ENCODE results near the gene ZNF200. TPM values are rescaled to one million over a fixed set of nuclear protein-coding genes. Genes with fewer than 3 reads are reported as not detected.

ZNF200 gene
- total and polyA plus RNA-seq, 5 donors from 2014 or later: 12.8 to 24.5 (median 17.2) TPM

DNA sequence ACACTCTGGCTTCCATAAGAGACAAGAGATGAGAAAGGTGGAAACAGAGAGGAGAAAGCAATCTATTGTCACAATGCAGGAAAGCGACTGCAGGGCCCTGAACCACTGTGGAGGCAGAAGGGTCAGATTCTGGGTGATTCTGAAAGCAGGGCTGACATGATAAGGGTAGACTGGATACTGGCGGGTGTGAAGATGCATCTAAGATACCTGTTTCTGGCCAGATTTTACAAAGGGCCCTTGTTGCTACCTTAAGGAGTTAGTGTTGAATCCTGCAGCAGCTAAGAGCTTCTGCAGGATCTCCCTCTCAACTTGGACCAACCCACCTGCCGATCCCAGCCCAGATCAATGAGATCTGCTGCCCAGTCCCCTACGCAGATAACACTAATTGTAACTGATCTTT, 27.6 kb upstream of the ZNF200 start:
- H3K9me3 Mint-ChIP-seq: peaks cover 0 to 2% (median 0%) of the 10 kb centered on the region in 7 donors
- H3K27me3 Mint-ChIP-seq: no peaks in the 10 kb centered on the region
- H3K36me3 Mint-ChIP-seq: no peaks in the 10 kb centered on the region
- DNase-seq (no peak), ATAC-seq (ENCODE audit: low read depth in 2 of 2) (no peak)
- peak overlapping the region; percentile 98 for H3K27ac Mint-ChIP-seq
- H3K4me1 Mint-ChIP-seq: peaks cover 7 to 52% (median 24%) of the 10 kb centered on the region in 4 donors
- H3K4me3 Mint-ChIP-seq: peak overlapping the region; percentile 82 to 99 (median 96)
- no peak overlapping the region for H3K4me3 ChIP-seq (ENCODE audit: low read depth, low read length)
- H3K27me3 ChIP-seq (ENCODE audit: control insufficient read depth, insufficient read depth, low read length): no peaks in the 10 kb centered on the region
- H3K27ac ChIP-seq (ENCODE audit: insufficient read depth, low read length, poor library complexity, severe bottlenecking): peak overlapping the region; percentile 96
- no peaks in the 10 kb centered on the region for H3K9me3 ChIP-seq (ENCODE audit: control insufficient read depth in 2 of 2, low read length in 2 of 2)
- peaks cover 6% of the 10 kb centered on the region for H3K36me3 ChIP-seq (ENCODE audit: control insufficient read depth, insufficient read depth, low read length)
- peaks cover 8% of the 10 kb centered on the region for H3K4me1 ChIP-seq (ENCODE audit: control insufficient read depth, insufficient read depth, low read length, poor library complexity, severe bottlenecking)

GRCh38 chr16:3259836-3260235, 24.9 kb upstream of the ZNF200 start:
- Mint-ChIP-seq H3K4me1 (peaks cover 0 to 35% (median 19%) of the 10 kb centered on the region in 4 donors), H3K36me3 (no peaks in the 10 kb centered on the region), H3K4me3 (peak overlapping the region in 1 of 4 donors; percentile 29), H3K27ac (no peak overlapping the region), H3K9me3 (peaks cover 0 to 2% (median 0%) of the 10 kb centered on the region in 7 donors), H3K27me3 (no peaks in the 10 kb centered on the region)
- Histone ChIP-seq H3K9me3 (ENCODE audit: control insufficient read depth in 2 of 2, low read length in 2 of 2) (no peaks in the 10 kb centered on the region), H3K27ac (ENCODE audit: insufficient read depth, low read length, poor library complexity, severe bottlenecking) (no peak overlapping the region), H3K36me3 (ENCODE audit: control insufficient read depth, insufficient read depth, low read length) (no peaks in the 10 kb centered on the region), H3K27me3 (ENCODE audit: control insufficient read depth, insufficient read depth, low read length) (no peaks in the 10 kb centered on the region), H3K4me3 (ENCODE audit: low read depth, low read length) (no peak overlapping the region), H3K4me1 (ENCODE audit: control insufficient read depth, insufficient read depth, low read length, poor library complexity, severe bottlenecking) (peaks cover 5% of the 10 kb centered on the region)
- no peak for ATAC-seq (ENCODE audit: low read depth in 2 of 2)
- no peak for DNase-seq

DNA sequence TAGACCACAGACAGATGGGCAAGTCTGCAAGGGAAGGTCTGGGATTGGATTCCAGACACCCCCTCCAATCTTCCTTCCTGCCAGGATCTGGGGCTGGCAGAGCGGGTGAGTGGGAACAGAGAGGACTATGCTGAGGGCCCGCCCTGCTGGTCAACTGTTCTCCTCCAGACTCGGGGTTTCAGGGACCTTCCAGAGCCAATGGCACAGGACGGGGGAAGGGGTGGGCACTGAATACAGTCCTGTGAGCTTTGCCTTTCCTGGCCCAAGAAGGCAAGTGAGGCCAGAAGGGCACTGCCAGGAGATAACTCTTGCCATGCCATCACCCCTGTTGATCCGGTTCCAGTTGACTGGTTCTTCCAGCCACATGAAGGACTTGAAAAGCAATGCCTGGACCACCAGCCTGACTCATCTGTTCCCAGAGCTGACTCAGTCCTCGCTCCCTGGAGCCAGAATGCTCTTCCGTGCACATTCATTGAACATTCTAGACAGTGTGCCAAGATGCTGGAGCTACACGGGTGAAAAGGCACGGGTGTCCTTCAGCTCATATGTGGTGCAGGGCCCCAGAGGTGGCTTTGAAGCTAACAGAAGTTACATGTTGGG, 22.0 kb upstream of the ZNF200 start:
- Mint-ChIP-seq H3K4me3 (no peak overlapping the region), H3K27me3 (no peaks in the 10 kb centered on the region), H3K27ac (no peak overlapping the region), H3K36me3 (no peaks in the 10 kb centered on the region), H3K4me1 (peaks cover 0 to 10% (median 4%) of the 10 kb centered on the region in 4 donors), H3K9me3 (no peaks in the 10 kb centered on the region)
- ATAC-seq (ENCODE audit: low read depth in 2 of 2): no peak
- Histone ChIP-seq H3K27me3 (ENCODE audit: control insufficient read depth, insufficient read depth, low read length) (no peaks in the 10 kb centered on the region), H3K4me3 (ENCODE audit: low read depth, low read length) (no peak overlapping the region), H3K36me3 (ENCODE audit: control insufficient read depth, insufficient read depth, low read length) (no peaks in the 10 kb centered on the region), H3K27ac (ENCODE audit: insufficient read depth, low read length, poor library complexity, severe bottlenecking) (no peak overlapping the region), H3K4me1 (ENCODE audit: control insufficient read depth, insufficient read depth, low read length, poor library complexity, severe bottlenecking) (no peaks in the 10 kb centered on the region), H3K9me3 (ENCODE audit: control insufficient read depth in 2 of 2, low read length in 2 of 2) (no peaks in the 10 kb centered on the region)
- no peak for DNase-seq

DNA sequence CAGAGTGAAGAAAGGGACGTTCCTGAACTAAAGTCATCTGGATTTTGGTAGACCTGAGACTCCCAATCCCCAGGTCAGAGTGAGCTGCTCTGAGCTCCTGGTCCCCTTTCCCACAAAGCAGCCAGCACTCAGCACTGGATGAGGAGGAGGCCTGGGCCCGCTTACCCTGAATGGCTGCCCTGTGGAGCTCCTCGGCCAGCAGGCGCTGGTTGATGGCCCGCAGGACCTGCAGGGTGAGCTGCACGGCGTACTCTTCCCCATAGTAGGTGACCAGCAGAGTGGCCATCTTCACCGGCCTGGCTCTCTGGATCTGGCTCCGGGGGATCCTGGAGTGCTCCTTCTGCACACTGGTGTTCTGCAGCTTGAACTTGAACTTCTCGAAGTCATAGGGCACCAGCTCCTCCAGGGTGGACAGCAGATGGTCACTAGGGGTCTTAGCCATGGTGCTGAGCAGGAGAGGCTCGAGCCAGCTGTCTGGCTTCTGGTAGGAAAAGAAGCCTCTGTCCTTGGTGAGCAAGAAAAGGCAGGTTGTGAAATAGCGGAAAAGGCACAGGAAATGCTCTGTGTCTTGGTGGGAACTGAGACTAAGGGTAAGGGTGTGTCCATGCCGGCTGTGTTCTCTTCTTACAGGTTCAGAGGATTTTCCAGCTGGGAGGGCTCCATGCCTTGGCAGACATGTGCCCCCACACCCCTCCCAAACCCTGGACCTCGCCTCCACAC, 21.3 kb upstream of the ZNF200 start, which contains the start of gene MEFV:
Gene MEFV, minus strand, starts transcription at position 488 of the 720 bp plus-strand sequence. Its CDS starts 46 bp downstream, at position 442.
- DNase-seq: no peak
- Mint-ChIP-seq H3K4me3 (no peak within 1 kb of the TSS), H3K36me3 (no peaks in the 10 kb centered on the region), H3K27me3 (peaks cover under 1% of the 10 kb centered on the region), H3K27ac (no peak within 1 kb of the TSS), H3K9me3 (no peaks in the 10 kb centered on the region), H3K4me1 (peaks cover 0 to 5% (median 0%) of the 10 kb centered on the region in 4 donors)
- H3K27me3 ChIP-seq (ENCODE audit: control insufficient read depth, insufficient read depth, low read length): no peaks in the 10 kb centered on the region
- H3K9me3 ChIP-seq (ENCODE audit: control insufficient read depth in 2 of 2, low read length in 2 of 2): no peaks in the 10 kb centered on the region
- no peaks in the 10 kb centered on the region for H3K36me3 ChIP-seq (ENCODE audit: control insufficient read depth, insufficient read depth, low read length)
- H3K27ac ChIP-seq (ENCODE audit: insufficient read depth, low read length, poor library complexity, severe bottlenecking): no peak within 1 kb of the TSS
- ATAC-seq (ENCODE audit: low read depth in 2 of 2): no peak
- H3K4me3 ChIP-seq (ENCODE audit: low read depth, low read length): no peak within 1 kb of the TSS
- H3K4me1 ChIP-seq (ENCODE audit: control insufficient read depth, insufficient read depth, low read length, poor library complexity, severe bottlenecking): no peaks in the 10 kb centered on the region

DNA sequence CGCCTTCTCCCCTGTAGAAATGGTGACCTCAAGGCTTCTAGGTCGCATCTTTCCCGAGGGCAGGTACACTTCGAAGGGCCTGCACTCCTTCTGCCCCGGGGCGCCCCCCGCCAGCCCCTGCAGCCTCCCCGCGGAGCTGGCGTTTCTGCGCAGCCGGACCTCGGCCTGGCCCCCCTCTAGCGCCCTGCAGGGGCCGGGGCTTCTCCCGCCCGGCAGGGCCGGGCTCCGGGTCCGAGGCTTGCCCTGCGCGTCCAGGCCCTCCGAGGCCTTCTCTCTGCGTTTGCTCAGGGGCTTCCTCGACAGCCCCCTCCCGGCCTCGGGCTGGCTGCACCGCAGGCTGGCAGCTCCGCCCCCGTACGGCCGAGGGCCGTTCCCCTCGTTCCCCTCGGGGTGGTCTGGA, 19.4 kb upstream of the ZNF200 start:
- Histone ChIP-seq H3K27me3 (ENCODE audit: control insufficient read depth, insufficient read depth, low read length) (no peaks in the 10 kb centered on the region), H3K9me3 (ENCODE audit: control insufficient read depth in 2 of 2, low read length in 2 of 2) (no peaks in the 10 kb centered on the region), H3K36me3 (ENCODE audit: control insufficient read depth, insufficient read depth, low read length) (no peaks in the 10 kb centered on the region), H3K4me1 (ENCODE audit: control insufficient read depth, insufficient read depth, low read length, poor library complexity, severe bottlenecking) (no peaks in the 10 kb centered on the region), H3K4me3 (ENCODE audit: low read depth, low read length) (no peak overlapping the region), H3K27ac (ENCODE audit: insufficient read depth, low read length, poor library complexity, severe bottlenecking) (no peak overlapping the region)
- ATAC-seq (ENCODE audit: low read depth in 2 of 2): no peak
- no peaks in the 10 kb centered on the region for H3K36me3 Mint-ChIP-seq
- H3K27ac Mint-ChIP-seq: no peak overlapping the region
- peaks cover 0 to 4% (median 0%) of the 10 kb centered on the region in 4 donors for H3K4me1 Mint-ChIP-seq
- H3K9me3 Mint-ChIP-seq: no peaks in the 10 kb centered on the region
- H3K4me3 Mint-ChIP-seq: no peak overlapping the region
- no peak for DNase-seq
- peaks cover 11% of the 10 kb centered on the region for H3K27me3 Mint-ChIP-seq

DNA sequence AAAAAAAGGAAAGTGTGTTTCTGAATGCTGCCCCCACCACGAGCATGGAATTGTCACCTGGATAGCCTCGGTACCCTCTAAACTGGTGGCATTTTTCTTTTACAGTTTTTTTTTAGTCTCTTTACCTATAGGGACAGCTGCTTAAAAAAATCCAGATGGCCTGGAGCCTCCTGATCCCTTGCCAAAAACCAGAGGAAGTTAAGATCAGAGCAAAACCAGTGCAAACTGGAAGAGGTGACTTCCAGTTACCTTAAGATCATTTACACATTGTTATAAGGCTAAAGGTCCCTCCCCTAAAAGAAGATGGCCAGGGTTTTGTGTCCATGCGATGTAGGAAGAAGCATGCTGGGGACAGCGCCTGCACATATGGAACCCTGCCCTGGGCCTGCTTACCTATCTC, 18.0 kb upstream of the ZNF200 start:
- Mint-ChIP-seq H3K27me3 (peaks cover 14% of the 10 kb centered on the region), H3K27ac (no peak overlapping the region), H3K4me1 (peaks cover 0 to 2% (median 0%) of the 10 kb centered on the region in 4 donors), H3K36me3 (no peaks in the 10 kb centered on the region), H3K9me3 (peaks cover 0 to 1% (median 0%) of the 10 kb centered on the region in 7 donors), H3K4me3 (no peak overlapping the region)
- DNase-seq (no peak), ATAC-seq (ENCODE audit: low read depth in 2 of 2) (no peak)
- H3K4me1 ChIP-seq (ENCODE audit: control insufficient read depth, insufficient read depth, low read length, poor library complexity, severe bottlenecking): no peaks in the 10 kb centered on the region
- H3K36me3 ChIP-seq (ENCODE audit: control insufficient read depth, insufficient read depth, low read length): no peaks in the 10 kb centered on the region
- no peak overlapping the region for H3K27ac ChIP-seq (ENCODE audit: insufficient read depth, low read length, poor library complexity, severe bottlenecking)
- H3K27me3 ChIP-seq (ENCODE audit: control insufficient read depth, insufficient read depth, low read length): no peaks in the 10 kb centered on the region
- no peaks in the 10 kb centered on the region for H3K9me3 ChIP-seq (ENCODE audit: control insufficient read depth in 2 of 2, low read length in 2 of 2)
- H3K4me3 ChIP-seq (ENCODE audit: low read depth, low read length): no peak overlapping the region

DNA sequence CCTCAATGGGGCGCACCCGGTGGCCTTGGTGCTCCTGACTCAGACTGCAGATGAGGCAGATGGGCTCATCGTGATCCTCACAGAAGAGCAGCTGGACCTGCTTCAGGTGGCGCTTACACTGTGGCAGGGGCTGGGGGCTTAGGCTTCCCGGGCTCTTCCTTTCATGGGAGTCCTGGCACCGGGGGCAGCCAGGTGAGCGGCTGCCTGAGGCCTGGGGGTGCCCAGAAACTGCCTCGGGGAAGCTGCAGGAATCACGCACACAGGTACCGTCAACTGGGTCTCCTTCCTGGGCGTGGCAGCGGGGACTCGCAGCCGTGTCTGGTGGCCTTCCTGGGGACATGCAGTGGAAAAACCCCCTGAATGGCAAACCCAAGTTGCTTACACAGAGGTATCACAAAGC, 14.5 kb upstream of the ZNF200 start:
- no peaks in the 10 kb centered on the region for H3K9me3 ChIP-seq (ENCODE audit: control insufficient read depth in 2 of 2, low read length in 2 of 2)
- no peaks in the 10 kb centered on the region for H3K27me3 ChIP-seq (ENCODE audit: control insufficient read depth, insufficient read depth, low read length)
- no peak overlapping the region for H3K27ac ChIP-seq (ENCODE audit: insufficient read depth, low read length, poor library complexity, severe bottlenecking)
- H3K4me3 Mint-ChIP-seq: no peak overlapping the region
- no peak for DNase-seq
- no peaks in the 10 kb centered on the region for H3K36me3 Mint-ChIP-seq
- H3K27ac Mint-ChIP-seq: no peak overlapping the region
- H3K36me3 ChIP-seq (ENCODE audit: control insufficient read depth, insufficient read depth, low read length): no peaks in the 10 kb centered on the region
- H3K9me3 Mint-ChIP-seq: peaks cover 0 to 1% (median 0%) of the 10 kb centered on the region in 7 donors
- H3K27me3 Mint-ChIP-seq: peaks cover 22% of the 10 kb centered on the region
- no peak overlapping the region for H3K4me3 ChIP-seq (ENCODE audit: low read depth, low read length)
- H3K4me1 Mint-ChIP-seq: peaks cover 0 to 2% (median 0%) of the 10 kb centered on the region in 4 donors
- ATAC-seq (ENCODE audit: low read depth in 2 of 2): no peak
- no peaks in the 10 kb centered on the region for H3K4me1 ChIP-seq (ENCODE audit: control insufficient read depth, insufficient read depth, low read length, poor library complexity, severe bottlenecking)

Measured in CD4-positive, CD25-positive, alpha-beta regulatory T cell (primary cell).